GM19397 (cell line): ENCODE data around the gene PARVA.

ENCODE experiments used
- ATAC-seq: cut with Tn5 transposase; IDR thresholded peaks from one replicate; pipeline ENCODE4 v1.9.1; 2021; ENCODE audit warnings: mild to moderate bottlenecking, moderate library complexity; ENCODE audit not compliant: unreplicated experiment

PARVA gene

GRCh38 chr11:12544986-12545775 is 167.8 kb downstream of the PARVA start:
- ATAC-seq: no peak

- no peak for ATAC-seq
These were observed 168.8 kb downstream of the PARVA start for GRCh38 chr11:12546122-12546521.

- ATAC-seq: no peak
These were observed 169.3 kb downstream of the PARVA start for GRCh38 chr11:12546660-12547059.

GRCh38 chr11:12547953-12548650 is 170.7 kb downstream of the PARVA start:
- ATAC-seq: no peak

GRCh38 chr11:12552692-12553091 is 175.3 kb downstream of the PARVA start:
- ATAC-seq: no peak

GRCh38 chr11:12554122-12554521 is 176.8 kb downstream of the PARVA start:
- ATAC-seq: no peak

GRCh38 chr11:12556155-12556554 is 178.8 kb downstream of the PARVA start:
- no peak for ATAC-seq

GRCh38 chr11:12556788-12557384 is 179.5 kb downstream of the PARVA start:
- ATAC-seq: no peak

GRCh38 chr11:12559011-12559410 is 181.6 kb downstream of the PARVA start:
- ATAC-seq: no peak

- no peak for ATAC-seq
These were observed 183.0 kb downstream of the PARVA start for GRCh38 chr11:12560362-12560761.

- ATAC-seq: no peak
These were observed 183.5 kb downstream of the PARVA start for GRCh38 chr11:12560861-12561260.

GRCh38 chr11:12564012-12564411 is 186.6 kb downstream of the PARVA start:
- no peak for ATAC-seq

- ATAC-seq: no peak
These were observed 188.0 kb downstream of the PARVA start for GRCh38 chr11:12565406-12565805.

- ATAC-seq: no peak
These were observed 190.5 kb downstream of the PARVA start for GRCh38 chr11:12567746-12568460.

GRCh38 chr11:12569499-12570425 is 192.4 kb downstream of the PARVA start:
- ATAC-seq: no peak

- no peak for ATAC-seq
These were observed 196.5 kb downstream of the PARVA start for GRCh38 chr11:12573707-12574485.

- no peak for ATAC-seq
These were observed 200.6 kb downstream of the PARVA start for GRCh38 chr11:12577725-12578644.

GRCh38 chr11:12581416-12581815 is 204.0 kb downstream of the PARVA start:
- no peak for ATAC-seq
